Measurements from ENCODE around the gene JDP2.
"Not testable (repeated sequence)": the region's sequence is repeated elsewhere in the genome, so short reads cannot be mapped to it uniquely, and the experiment has no call there.

Gene JDP2

DNA sequence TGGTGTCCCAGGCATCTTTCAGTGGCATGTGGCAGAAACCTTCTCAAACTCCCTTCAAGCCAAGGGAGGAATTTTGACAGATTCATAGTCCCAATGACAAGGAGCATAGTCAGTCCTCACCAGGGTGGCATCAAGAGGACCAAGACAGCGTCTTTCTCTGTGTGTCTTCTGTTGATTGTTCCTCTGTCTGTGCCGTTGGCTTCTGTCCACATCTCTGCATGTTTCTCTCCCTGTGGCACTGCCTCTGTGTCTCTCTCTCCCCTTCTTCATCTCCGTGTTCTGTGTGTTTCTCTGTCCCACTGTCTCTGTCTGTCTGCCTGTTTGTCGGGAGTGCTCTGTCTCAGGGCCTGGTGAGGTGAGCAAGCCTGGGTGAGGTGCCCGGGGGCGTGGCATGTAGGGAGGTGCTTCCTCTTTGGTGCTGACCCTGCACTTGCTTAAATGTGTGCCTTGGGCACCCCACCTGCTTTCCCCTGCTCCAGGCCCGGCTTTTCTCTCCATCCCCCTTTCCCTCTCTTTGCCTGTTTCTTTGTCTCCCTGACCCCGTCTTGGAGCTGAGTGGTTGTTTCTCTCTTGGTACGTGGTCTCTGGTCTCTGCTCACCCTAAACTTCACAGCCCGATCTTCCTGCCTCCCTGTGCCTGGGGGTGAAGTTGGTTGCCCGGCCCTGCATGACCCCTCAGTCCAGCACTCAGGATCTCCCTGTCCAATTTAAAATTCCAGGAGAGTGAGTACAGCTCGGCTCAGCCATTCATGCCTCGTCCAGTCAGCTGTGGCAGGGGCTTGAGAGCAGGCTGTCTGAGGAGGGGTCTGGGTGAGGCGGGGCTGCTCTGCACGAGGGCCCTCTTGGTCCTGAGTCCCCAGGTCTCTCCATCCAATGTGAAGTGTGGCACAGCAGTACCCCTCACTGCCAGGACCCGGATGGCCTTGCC is 28.5 kb downstream of the JDP2 start:
- no peak for DNase-seq (ENCODE audit: low spot score)

GRCh38 chr14:75456997-75457335 is 29.1 kb downstream of the JDP2 start:
- no peak for DNase-seq (ENCODE audit: low spot score)

- no peak for DNase-seq (ENCODE audit: low spot score)
These were observed 29.9 kb downstream of the JDP2 start for GRCh38 chr14:75457648-75458165.

DNA sequence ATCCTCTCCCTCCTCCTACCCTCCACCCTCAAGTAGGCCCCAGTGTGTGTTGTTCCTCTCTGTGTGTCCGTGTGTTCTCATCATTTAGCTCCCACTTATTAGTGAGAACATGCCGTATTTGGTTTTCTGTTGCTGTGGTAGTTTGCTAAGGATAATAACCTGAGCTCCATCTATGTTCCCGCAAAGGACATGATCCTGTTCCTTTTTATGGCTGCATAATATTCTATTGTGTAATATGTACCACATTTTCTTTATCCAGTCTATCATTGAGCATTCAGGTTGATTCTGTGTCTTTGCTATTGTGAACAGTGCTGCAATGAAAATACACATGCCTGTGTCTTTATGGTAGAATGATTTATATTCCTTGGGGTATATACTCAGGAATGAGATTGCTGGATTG is 30.5 kb downstream of the JDP2 start:
- DNase-seq (ENCODE audit: low spot score) = no peak

DNA sequence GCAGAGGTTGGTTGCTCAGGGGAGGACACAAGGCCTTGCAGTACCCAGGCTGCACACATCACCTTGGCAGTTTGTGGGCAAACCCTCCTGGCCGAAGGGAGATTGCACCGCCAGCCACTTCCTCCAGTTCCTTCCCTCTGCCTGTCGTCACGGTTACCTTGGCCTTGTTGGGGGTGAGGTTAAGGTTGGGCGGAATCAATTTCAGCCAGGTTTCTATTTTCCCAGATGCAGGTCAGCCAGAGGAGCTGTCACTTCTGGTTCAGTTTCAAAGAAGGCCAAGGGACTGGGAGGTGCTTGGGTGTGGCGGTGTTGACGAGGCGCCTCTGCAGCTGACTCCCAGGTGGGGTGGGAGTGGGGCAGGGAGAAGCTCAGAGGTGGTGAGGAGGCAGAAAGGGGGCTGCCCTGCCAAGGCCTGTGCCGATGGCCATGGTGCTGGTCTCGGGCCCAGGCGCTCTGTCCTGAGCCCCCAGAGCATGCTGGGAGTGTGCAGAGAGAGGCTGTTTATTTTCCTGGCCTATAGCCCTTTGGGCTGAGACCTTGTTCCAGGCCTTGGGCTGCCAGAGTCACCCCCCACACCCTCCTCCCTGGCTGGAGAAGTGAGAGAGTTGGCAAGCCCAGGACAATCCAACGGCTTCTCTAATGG is 31.4 kb downstream of the JDP2 start:
- peak; percentile 31 for DNase-seq (ENCODE audit: low spot score)

GRCh38 chr14:75459791-75460190 is 32.0 kb downstream of the JDP2 start:
- DNase-seq (ENCODE audit: low spot score) = no peak

DNA sequence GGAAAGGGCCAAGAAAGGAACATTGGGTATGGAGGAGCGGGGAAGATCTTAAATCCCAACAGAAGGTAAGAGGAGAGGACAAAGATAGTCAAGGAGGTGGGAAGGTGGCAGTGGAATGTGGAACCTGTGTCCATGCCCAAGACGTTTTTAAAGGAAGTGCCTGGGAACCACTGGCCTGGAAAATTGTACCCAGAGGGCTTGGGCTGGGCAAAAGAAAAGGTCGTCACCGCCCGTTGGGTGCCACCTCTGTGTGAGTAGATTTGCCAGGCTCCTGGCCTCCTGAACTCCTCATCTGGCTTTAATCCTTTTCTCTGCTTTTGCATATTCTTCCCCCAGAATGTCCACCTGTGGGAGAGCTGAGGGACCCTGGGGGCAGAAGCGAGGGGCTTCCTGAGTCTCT is 32.6 kb downstream of the JDP2 start:
- DNase-seq (ENCODE audit: low spot score) = no peak

DNA sequence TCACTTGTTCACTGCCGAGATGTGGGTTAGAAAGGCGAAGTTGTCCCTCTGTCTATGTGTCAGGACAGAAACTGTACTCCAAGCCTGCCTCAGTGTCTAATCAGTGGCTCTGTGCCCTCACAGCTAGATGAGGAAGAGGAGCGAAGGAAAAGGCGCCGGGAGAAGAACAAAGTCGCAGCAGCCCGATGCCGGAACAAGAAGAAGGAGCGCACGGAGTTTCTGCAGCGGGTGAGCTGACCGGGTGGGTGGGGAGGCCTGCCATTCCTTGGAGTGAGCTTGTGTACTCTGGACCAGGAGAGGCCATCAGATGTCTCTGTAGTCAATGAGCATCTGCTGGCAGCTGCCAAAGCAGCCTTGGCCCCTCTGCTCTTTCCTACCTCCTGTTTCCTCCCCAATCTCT is 33.5 kb downstream of the JDP2 start:
- DNase-seq (ENCODE audit: low spot score) = no peak

DNA sequence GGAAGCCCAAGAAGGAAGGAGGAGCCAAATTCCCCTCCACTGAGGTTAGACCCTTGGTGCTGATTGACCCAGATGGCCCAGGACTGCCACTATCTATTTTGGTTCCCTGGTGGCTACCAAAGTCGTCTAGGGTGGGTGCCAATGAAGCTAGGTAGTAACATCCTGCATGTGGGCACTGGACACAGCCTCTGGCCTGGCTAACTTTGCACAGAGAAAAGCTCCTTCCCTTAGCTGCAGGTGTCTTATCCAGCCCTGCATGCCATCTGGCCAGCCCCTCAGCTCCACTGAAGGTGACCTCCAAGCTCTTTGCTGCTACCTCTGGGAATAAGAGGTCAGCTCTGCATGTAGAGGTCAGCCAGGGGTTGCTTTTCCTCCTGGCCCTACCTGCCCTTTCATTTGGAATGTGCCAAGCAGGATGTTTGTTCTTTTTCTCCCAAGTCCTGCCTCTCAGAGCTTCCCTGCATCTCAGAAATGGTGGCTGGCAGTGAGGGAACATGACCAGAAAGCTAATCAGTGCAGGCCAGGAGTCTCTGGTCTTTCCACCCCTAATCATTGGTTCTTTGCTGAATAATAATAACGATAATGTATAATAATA is 34.0 kb downstream of the JDP2 start:
- DNase-seq (ENCODE audit: low spot score) = no peak

DNA sequence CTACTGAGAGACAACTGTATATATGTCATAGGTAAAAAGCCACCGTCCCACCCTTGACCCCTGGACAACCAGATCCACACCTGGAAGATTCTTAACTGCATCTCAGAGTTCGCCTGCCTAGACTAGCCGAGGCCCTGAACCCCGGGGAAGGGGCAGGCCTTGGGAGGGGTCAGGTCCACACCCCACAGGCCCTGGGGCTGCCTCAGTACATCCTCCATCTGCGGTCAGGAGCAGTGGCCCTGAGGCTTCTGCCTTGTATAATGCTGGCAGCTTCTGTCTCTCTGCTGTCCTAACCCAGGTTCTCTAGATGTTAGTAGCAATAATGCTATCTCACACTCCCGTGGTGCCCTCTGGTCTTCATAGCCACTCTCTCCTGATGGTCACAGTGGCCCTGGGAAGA is 36.8 kb downstream of the JDP2 start:
- no peak for DNase-seq (ENCODE audit: low spot score)

DNA sequence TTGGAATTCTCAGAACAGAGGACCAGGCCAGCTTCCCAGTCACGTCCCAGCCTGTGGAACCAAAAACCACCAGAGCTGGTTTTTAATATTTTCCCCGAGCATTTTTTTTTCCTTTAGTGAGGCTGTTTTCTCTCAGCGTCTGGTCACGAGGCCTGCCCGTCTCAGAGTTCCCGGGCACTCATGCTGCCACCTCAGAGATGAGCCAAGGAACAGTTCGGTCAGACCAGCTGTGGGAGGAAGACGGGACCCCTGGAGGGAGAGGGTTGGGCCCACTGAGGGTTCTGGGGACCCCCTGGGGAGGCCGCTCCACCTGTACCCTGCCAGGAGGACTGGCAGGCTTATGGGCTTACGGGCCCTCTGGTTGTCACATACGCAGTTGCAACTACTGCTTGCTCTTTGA is 39.9 kb downstream of the JDP2 start:
- no peak for DNase-seq (ENCODE audit: low spot score)

- DNase-seq (ENCODE audit: low spot score) = no peak
These were observed 41.3 kb downstream of the JDP2 start for GRCh38 chr14:75469164-75469563.

DNA sequence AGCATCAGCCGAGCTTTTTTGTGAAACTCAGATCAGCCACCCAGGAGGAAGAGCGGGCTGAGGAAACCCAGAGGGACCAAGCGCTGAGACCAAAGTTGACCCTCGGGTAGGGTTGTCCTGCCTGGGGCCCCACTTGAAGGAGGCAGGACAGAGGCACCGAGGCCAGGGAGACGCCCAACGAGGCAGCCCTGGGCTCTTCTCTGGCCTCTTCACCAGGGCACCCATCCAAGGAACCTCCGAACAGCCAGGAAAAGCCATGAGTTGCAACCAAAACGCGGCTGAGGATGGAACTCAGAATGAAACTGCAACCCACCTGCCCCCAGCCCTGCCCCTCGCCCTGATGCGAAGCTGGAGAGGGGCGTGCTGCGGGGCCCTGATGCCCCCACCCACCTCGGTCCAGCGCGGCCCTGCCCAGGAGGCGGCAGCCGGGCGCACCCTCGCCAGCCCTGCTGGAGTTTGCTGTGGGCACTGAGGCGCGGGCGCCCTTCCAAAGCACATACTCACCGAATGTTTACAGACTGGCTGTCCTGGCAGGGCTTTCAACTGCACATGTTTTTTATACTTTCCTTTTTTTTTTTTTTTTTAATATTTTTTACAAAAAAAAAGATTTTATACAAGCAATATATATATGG is 41.9 kb downstream of the JDP2 start:
- no peak for DNase-seq (ENCODE audit: low spot score)

GRCh38 chr14:75470238-75470797 is 42.5 kb downstream of the JDP2 start:
- no peak for DNase-seq (ENCODE audit: low spot score)

GRCh38 chr14:75471059-75471458 is 43.2 kb downstream of the JDP2 start:
- no peak for DNase-seq (ENCODE audit: low spot score)

DNA sequence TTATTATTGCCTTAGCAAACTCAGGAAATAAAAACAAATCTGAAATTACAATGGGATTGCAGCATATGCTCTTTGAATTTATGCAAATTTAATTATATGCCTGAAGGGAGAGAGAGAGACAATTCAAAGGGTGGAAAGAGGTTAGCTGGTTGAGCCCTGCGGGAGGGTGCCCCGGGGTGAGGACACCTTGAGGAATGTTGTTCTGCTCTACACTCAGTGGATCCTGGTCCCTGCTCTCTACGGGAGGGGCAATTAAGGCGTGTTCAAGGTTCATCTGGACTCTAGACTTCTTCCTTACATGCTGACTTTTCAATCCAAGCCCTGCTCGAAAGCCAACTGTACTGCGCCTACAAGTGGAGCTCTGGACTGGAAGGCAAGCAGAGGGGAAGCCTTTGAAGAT is 46.3 kb downstream of the JDP2 start:
- not testable (repeated sequence) for DNase-seq (ENCODE audit: low spot score)

DNA sequence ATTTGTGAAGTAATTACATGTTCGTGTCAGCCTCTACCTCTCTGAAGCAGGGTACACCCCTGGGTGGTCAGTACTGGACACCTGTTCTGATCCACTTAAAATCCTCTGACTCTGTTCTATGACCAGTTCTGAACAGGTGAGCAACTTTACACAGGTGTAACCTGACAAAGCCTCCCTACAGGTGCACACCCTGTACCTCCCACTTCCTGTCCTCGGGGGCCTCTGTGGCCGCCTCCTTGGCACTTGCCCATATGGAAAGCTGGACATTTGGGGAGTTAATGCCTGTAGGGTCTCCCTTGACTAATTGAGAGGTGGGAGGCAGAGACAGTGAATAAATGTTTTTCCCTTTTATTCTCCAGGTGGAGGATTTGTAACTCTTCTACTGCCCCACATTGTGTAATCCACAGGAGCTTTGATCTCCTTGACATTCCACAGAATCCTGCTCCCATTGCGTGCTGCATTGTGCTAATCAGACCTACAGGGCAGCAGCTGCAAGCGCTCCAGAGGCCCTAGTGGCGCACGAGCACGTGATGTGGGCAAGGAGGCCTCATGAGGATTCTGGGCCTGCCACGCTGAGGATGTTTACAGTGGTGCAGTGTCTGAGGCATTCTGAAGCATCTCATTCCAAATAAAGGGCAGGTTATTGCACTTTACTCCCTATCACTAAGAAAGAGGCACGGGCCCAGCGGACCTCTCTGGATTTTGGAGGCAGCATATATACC is 48.6 kb downstream of the JDP2 start:
- peak; percentile 94 for DNase-seq (ENCODE audit: low spot score)

DNA sequence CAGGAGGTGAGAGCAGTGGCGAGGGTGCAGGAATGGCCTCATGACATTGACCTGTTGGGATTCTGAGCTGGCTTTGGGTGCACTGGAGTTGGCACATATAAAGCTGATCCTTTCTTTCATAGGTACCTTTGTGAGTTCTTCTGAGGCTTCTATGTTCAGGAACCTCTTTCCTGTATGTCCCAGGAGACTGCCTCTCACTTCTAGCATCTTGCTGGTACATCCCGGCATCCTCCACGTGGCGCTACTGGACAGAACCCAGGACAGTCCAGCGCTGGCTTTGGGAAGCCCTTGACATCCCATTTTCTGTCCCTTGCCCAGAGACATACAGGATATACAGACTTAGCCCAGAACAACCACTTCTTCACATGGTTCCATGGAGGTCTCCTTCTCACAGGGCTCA is 50.1 kb downstream of the JDP2 start:
- no peak for DNase-seq (ENCODE audit: low spot score)

DNA sequence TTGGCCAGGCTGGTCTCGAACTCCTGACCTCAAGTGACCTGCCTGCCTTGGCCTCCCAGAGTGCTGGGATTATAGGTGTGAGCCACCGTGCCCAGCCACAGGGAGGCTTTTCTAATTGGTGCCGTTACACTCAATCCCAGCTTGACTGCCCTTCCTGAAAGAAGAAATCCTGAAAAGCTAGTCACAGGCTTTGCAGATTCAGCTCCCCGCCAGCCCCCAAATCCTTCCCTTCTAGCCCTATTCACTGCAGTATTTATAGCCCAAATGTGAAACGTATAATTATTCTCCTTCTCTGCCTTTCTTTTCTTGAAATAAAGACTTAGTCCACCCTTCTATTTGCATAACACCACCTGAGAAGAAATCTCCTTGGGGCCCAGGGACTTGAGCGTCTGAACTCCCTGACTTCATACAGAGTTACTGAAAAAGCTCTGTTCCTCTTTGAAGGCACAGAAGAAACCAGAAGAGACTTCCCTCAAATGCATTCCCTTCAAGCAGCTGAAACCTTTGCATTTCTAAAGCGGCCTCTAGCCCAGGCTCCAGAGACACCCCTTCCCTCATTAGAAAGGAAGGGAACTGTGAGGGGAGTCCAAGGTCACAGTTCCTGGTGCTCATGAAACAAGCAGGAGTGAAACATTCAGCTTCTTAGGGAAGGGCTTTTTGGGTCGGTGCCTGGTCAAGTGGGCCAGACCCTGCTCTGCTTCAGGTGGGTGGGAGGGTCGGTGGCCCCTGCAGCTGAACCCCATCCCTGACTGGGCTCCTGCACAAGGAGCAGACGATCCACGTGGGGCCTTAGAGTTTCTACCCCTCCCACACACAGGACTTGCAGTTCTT is 52.2 kb downstream of the JDP2 start:
- no peak for DNase-seq (ENCODE audit: low spot score)

DNA sequence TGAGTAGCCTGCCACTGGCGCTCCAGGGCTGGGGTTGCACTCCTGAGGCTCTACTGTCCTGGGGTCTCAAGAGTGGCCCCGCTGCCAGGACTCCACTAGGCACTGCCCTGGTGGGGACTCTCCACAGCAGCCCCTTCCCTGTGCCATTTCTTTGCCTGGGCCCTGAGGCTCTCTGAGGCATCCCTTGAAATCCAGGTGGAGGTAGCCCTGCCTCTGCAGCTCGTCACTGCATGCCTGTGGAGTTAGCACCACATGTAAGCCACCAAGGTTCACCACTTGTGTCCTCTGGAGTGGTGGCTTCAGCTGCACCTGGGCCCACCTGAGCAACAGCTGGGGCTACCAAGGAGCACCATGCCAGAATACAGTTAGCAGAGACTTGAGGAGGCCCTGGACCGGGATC is 54.5 kb downstream of the JDP2 start:
- no peak for DNase-seq (ENCODE audit: low spot score)

All from SW480 (cell line).